HG03460 (cell line): ENCODE measurements around the gene PPP2R2C.

Experiments used
- ATAC-seq: cut with Tn5 transposase; IDR thresholded peaks from one replicate; pipeline ENCODE4 v1.9.1; 2021; ENCODE audit not compliant: unreplicated experiment

PPP2R2C gene

DNA sequence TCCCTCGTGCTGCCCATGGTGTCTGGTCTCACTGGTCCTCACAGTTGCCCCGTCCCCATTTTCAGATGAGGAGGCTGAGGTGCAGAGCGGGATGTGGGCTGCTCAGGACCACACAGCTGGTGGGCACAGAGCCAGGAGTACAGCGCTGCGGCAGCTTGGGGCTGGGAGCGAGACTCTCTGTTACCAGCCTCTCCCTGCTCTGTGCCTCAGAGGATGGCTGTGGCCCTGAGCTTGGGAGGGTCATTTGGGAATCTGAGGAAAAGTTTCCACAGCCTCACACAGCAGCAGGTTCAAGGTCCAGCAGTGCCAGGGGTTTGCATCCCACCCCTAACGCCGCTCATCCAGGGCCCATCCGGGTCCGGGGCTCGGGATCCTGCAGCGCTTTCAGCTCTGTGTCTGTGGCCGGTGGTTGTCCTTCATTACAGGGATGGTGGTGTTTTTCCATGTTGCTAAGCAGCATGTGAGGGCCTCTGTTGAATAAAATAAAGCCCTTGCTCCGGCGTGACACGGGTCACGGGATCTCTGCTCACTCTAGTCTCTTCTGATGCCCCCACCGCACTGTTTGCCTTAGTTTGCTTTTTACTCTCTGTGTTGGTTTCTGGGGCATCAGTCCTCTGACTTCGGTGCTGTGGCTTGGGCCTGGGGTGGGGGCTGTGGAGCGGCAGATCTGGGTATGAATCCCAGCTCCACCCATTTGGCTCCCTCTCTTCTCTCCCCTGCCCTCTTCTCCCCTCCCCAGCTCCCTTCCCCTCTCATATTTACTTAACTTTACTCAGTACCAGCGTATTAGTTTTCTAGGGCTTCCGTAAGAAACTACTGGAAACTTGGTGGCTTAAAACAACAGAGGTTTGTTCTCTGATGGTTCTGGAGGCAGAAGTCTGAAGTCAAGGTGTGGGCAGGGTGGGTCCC lies 196.3 kb downstream of the PPP2R2C start:
- no peak for ATAC-seq

DNA sequence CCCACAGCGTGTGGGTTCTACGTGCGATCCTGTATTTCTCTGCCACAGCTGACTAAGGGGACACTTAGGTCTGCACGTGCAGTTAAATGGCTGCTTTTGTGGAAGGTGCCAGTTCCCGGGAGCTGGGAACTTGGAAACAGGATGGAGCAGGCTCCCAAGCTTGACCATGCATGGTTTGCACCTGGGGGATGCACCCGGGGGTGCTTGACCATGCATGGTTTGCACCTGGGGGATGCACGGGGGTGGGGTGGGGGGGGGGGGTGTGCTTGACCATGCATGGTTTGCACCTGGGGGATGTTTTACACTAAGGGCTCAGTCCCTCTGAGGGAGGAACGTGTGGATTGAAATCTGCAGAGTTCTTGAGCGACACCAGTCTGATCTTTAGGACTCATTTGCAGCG lies 197.1 kb downstream of the PPP2R2C start:
- no peak for ATAC-seq

DNA sequence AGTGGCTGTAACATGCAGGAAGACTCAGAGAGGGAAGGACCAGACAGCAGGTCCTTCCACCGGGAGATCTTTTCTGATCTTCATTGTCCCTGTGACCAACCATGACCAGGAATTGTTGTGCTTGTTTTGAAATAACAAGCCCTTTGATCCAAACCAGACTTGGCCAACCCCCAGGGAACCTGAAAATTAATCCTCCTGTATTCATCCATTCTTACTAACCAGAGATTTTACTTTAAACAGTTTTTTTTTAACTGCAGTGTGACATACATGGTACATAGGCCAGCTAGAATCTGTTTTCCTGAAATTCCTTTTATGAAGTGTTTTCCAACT lies 198.8 kb downstream of the PPP2R2C start:
- ATAC-seq = no peak

DNA sequence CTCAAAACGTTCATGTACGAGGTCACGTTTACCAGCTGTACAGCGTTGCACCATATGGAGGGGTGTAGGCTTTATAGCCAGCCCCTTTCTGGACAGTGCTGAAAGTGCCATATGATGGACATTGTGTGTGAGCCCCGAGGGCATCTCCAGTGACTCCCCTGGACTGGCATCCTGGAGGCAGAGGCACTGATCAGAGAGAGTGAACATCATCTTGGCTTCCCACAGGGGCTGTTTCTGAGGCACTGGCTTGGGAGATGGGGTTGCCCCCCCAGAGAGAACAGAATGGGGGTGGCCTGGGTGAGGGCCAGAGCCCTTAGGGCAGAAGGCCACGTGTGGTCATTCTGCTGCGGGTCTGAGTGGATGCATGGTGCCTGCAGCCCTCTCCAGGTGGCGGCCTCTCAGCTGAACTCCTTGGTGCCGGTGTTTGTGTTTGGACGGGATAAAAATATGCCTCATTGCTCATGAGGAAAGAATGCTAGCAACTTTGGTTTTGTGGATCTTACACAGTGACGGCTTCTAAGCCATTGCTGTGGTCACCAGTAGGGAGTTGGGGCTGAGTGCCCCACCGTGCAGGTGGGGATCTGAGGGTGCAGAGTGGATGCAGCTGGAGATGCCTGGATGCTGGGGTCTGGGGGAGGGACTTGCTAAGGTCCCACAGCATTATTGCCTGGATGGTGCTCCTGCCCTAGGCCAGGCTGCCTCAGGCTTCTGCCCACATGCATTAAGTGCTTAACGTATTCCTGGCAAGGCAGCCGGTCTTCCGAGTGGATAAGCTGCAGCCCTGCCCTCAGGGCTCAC lies 199.4 kb downstream of the PPP2R2C start:
- ATAC-seq = no peak

DNA sequence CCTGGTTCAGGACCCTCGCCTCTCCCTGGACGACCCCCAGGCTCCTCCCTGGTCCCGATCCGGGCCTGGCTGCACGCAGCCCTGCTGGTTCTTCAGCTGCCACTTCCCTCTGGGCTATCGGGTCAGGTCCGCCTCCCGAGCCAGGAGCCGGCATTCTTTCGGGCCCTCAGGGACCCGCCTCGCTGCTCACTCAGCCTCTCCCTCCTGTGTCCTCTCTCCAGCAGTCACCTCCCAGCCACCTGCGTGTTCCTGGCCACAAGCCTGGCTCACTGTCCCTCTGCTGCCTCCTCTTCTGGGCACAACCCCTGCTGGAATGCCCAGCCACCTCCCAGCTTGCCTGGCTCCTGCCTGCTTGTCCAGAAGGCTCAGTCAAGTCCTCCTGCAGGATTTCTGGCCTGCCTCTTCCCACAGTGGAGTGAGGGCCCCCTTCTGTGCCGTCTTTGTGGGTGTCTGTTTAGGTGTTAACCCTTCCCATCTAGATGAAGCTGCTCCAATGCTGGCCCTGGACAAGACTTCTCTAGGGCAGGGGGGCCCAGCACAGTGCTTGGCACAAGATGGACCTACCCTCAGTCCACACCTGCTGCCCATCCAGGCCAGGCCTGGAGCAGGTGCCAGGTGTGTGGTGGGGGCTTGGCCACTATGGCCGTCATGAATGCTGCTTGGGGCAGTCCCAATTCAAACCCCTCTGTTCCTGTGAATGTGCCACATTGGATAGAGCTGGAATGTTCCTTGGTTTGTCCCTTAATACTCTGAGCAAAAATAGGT lies 200.5 kb downstream of the PPP2R2C start:
- no peak for ATAC-seq

DNA sequence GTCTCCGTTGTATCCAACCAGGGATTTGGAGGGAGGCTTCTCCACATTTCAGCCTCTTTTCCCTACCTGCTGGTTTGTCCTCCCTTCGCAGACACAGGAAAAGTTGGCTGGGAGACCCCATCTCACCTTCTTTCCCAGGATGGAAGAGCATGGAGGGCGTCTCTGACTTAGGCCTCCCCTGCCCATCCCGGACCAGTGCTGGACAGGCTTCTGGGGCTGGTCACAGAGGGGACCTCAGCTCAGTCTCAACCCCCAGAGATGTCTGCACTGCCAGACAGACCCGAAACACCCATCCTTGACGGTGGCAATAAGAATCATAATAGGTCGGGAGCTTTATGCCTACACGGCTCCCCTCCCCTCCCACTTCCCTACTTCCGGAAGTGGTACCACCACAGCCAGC lies 201.2 kb downstream of the PPP2R2C start:
- no peak for ATAC-seq

DNA sequence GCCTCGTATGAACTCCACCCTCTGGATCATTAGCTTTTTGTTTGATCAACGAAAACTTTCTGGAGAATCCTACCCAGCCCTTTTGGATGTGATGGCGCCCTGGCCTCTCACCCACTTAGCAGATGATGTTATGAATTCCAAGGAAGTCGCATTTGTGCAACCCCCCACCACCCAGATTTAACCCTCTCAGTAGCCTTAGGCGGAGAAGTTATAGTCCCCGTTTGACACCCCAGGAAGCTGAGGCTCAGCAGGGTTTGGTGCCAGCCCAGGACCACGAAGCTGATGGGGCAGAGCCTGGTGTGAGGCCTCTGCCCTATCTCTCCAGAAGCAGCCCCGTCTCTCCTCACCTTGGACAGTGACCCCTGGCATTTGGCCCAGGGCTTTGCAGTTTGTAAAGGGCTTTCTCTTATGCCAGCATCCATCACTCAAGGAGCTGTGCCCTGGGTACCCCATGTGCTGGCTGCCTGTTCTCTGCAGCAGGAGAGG lies 201.7 kb downstream of the PPP2R2C start:
- no peak for ATAC-seq
